K562 (cell line): ENCODE data around the gene PUS10. TPM values are rescaled to one million over a fixed set of nuclear protein-coding genes. Genes with fewer than 3 reads are reported as not detected.

Experiments
- ATAC-seq: fragments of 200-7000 bp; cut with Tn5 transposase; 3 replicates; pipeline ENCODE4 v1.9.1; 2020; ENCODE audit warnings: moderate library complexity
- BruUV-seq: library from RNA; stranded (reverse); fragments of 400-500 nt; replicated peaks from 2 replicates; lab custom pipeline; 2021; lab: Mats Ljungman, UMichigan
- CTCF ChIA-PET: fragments of 300-600 bp; formaldehyde crosslinking; extraction: SDS; loops from one replicate; lab custom pipeline; 2021; ENCODE audit warnings: low intra/inter-chr PET ratio; lab: Yijun Ruan, JAX
- POLR2A ChIA-PET: fragments of 300-600, 350-650 bp; sonication (Branson Sonifier 250); formaldehyde crosslinking; extraction: SDS; loops from one replicate; lab custom pipeline; 2021; ENCODE audit warnings: antibody characterized with exemption, inconsistent platforms; lab: Yijun Ruan, JAX
- DNase-seq, 4 experiments: peaks; one replicate each; pipeline versions ENCODE4 v3.0.0 to v3.0.0-alpha.2; 2011 to 2018; ENCODE audit warnings: low spot score in 3 of 4, mixed read lengths in 3 of 4; ENCODE audit errors: extremely low read depth in 1 of 4
- FAIRE-seq: peaks from 2 replicates; lab custom pipeline; 2011; peaks lifted over from hg19 to GRCh38; lab: Jason Lieb, UNC
- H2AFZ ChIP-seq: 2 replicates; pipeline ENCODE4 v1.6.0; 2011; ENCODE audit warnings: low read depth, low read length, control low read depth, inconsistent platforms
- H3K27ac ChIP-seq: fragments of 200-600 bp; 3 replicates; pipeline ENCODE4 v1.8.0; 2011; ENCODE audit warnings: low read depth, mild to moderate bottlenecking, control low read depth, inconsistent platforms, low read length, moderate library complexity, mixed read lengths; ENCODE audit errors: extremely low read depth
- H3K27me3 ChIP-seq, 2 experiments: fragments of 300-600 bp in 1 of 2; 2 replicates in 1 of 2; 3 replicates in 1 of 2; pipeline versions ENCODE4 v1.6.0 to v1.8.0; 2011; ENCODE audit warnings: inconsistent platforms in 2 of 2, low read length in 2 of 2, mild to moderate bottlenecking in 1 of 2, mixed read lengths in 1 of 2, moderate library complexity in 1 of 2; ENCODE audit not compliant: control insufficient read depth in 2 of 2, insufficient read depth in 2 of 2
- H3K36me3 ChIP-seq: fragments of 300-600 bp; 3 replicates; pipeline ENCODE4 v1.8.0; 2011; ENCODE audit warnings: mild to moderate bottlenecking, low read length, inconsistent platforms; ENCODE audit not compliant: control insufficient read depth, insufficient read depth
- H3K4me1 ChIP-seq, 2 experiments: fragments of 200-600 bp in 1 of 2; replicated peaks in 1 of 2; 2 replicates in 1 of 2; 3 replicates in 1 of 2; pipeline versions ENCODE4 v1.5.1 to v1.8.0; 2011; ENCODE audit warnings: inconsistent platforms in 2 of 2, low read length in 2 of 2, mild to moderate bottlenecking in 1 of 2, mixed read lengths in 1 of 2, moderate library complexity in 1 of 2; ENCODE audit not compliant: control insufficient read depth in 2 of 2, insufficient read depth in 2 of 2
- H3K4me2 ChIP-seq: 2 replicates; pipeline ENCODE4 v1.6.1; 2011; ENCODE audit warnings: low read length, control low read depth, inconsistent platforms, mixed read lengths; ENCODE audit not compliant: insufficient read depth
- H3K4me3 ChIP-seq: fragments of 200-600 bp; sonication (generic), shearing (Covaris generic); 2 replicates; pipeline ENCODE4 v1.5.1; 2016; ENCODE audit warnings: control low read depth, inconsistent platforms
- H3K79me2 ChIP-seq: fragments of 200-600 bp; 3 replicates; pipeline ENCODE4 v1.8.0; 2011; ENCODE audit warnings: low read length, inconsistent platforms; ENCODE audit not compliant: control insufficient read depth, insufficient read depth
- H3K9ac ChIP-seq, 2 experiments: 2 replicates each; pipeline versions ENCODE4 v1.6.0 to v1.6.1; 2011; ENCODE audit warnings: low read depth in 2 of 2, low read length in 2 of 2, control low read depth in 1 of 2, inconsistent platforms in 1 of 2, mild to moderate bottlenecking in 1 of 2, mixed read lengths in 1 of 2; ENCODE audit not compliant: insufficient read depth in 1 of 2
- H3K9me1 ChIP-seq: one replicate; pipeline ENCODE4 v1.6.0; 2011; ENCODE audit warnings: inconsistent platforms, mild to moderate bottlenecking, low read length, moderate library complexity; ENCODE audit not compliant: control insufficient read depth, insufficient read depth
- H3K9me3 ChIP-seq: replicated peaks from 2 replicates; pipeline ENCODE4 v1.5.1; 2011; ENCODE audit warnings: low read depth, low read length, inconsistent platforms; ENCODE audit not compliant: control insufficient read depth, insufficient read depth
- H4K20me1 ChIP-seq: replicated peaks from 2 replicates; pipeline ENCODE4 v1.6.1; 2011; ENCODE audit warnings: low read length, inconsistent platforms, mixed read lengths; ENCODE audit not compliant: control insufficient read depth, insufficient read depth
- FOXP4 ChIP-seq: sonication (generic); formaldehyde crosslinking; IDR thresholded peaks from 2 replicates; pipeline ENCODE4 v1.8.0; 2022; ENCODE audit warnings: mild to moderate bottlenecking, missing genetic modification reagents, borderline replicate concordance
- HEY1 ChIP-seq: fragments of 250-450 bp; sonication (Bioruptor Pico); IDR thresholded peaks from 2 replicates; pipeline ENCODE4 v1.5.0; 2020; ENCODE audit warnings: mild to moderate bottlenecking, moderate library complexity, borderline replicate concordance
- IRF1 ChIP-seq: sonication (generic); formaldehyde crosslinking; IDR thresholded peaks from 2 replicates; pipeline ENCODE4 v1.8.0; 2022; ENCODE audit warnings: missing genetic modification reagents, mild to moderate bottlenecking, borderline replicate concordance
- LARP7 ChIP-seq: fragments of 450-650 bp; IDR thresholded peaks from 2 replicates; pipeline ENCODE4 v1.6.1; 2016
- PML ChIP-seq: IDR thresholded peaks from 2 replicates; pipeline ENCODE4 v1.6.1; 2012; ENCODE audit warnings: low read length, inconsistent platforms
- PPARD ChIP-seq: fragments of 250-450 bp; sonication (Bioruptor Pico); IDR thresholded peaks from 2 replicates; pipeline ENCODE4 v1.8.0; 2022; ENCODE audit warnings: inconsistent platforms, mild to moderate bottlenecking, moderate library complexity
- SMAD4 ChIP-seq: fragments of 250-450 bp; sonication (Bioruptor Pico); conservative IDR thresholded peaks from 2 replicates; pipeline ENCODE4 v1.8.0; 2021; ENCODE audit warnings: inconsistent platforms, mild to moderate bottlenecking, moderate library complexity
- SMARCC2 ChIP-seq: fragments of 450-650 bp; IDR thresholded peaks from 2 replicates; pipeline ENCODE4 v1.6.1; 2017; ENCODE audit warnings: antibody characterized with exemption, moderate library complexity, mild to moderate bottlenecking, low read depth
- ZNF511 ChIP-seq: sonication (generic); formaldehyde crosslinking; IDR thresholded peaks from 2 replicates; pipeline ENCODE4 v1.8.0; 2022; ENCODE audit warnings: mild to moderate bottlenecking, missing genetic modification reagents
- ZZZ3 ChIP-seq: fragments of 450-650 bp; IDR thresholded peaks from 2 replicates; pipeline ENCODE4 v1.6.1; 2016; ENCODE audit warnings: antibody characterized with exemption, mild to moderate bottlenecking, moderate library complexity
- WGBS: fragments of 100-300 bp; shearing (Covaris generic); methylation state at CpG from one replicate; pipeline ENCODE4 v1.1.6; 2016; ENCODE audit warnings: low coverage, mixed read lengths; ENCODE audit not compliant: insufficient coverage; ENCODE audit errors: missing lambda C conversion rate; 5-methylcytosine and 5-hydroxymethylcytosine counted together
- in situ Hi-C: fragments of 300-500 bp; cut with MboI; formaldehyde crosslinking; loops from 4 replicates; pipeline ENCODE4 v1.15.0; 2018; ENCODE audit warnings: inconsistent platforms, mixed read lengths
- intact Hi-C: fragments of 100-400 bp; cut with micrococcal nuclease; formaldehyde crosslinking; loops from 2 replicates; pipeline ENCODE4 v1.14.2; 2022
- polyA plus RNA-seq, 8 experiments: library from polyadenylated mRNA; depleted of rRNA in 4 of 8; stranded (reverse) in 5 of 8; unstranded in 3 of 8; fragments of >200 nt; fragmentation: Nextera tagmentation in 2 of 8; fragmentation: Illumina TruSeq in 1 of 8; extraction: Ambion mirVana in 2 of 8; extraction: Trizol in 1 of 8; gene quantifications; 2 replicates each; pipeline versions ENCODE4 v1.2.1 to v1.2.3, GENCODE V29; 2011 to 2014; ENCODE audit warnings: inconsistent platforms in 1 of 8, missing spikeins in 1 of 8
- total RNA-seq, 7 experiments: library from RNA; depleted of rRNA in 6 of 7; stranded (reverse); fragments of >200 nt in 6 of 7; fragmentation: Illumina TruSeq in 2 of 7; extraction: Trizol in 2 of 7; gene quantifications; 2 replicates each; pipeline versions ENCODE4 v1.2.1 to v1.2.3, GENCODE V29; 2011 to 2021; ENCODE audit warnings: low replicate concordance in 1 of 7
- TF ChIP-seq, protein P1 (sequence below): fragments of 200-800 bp; sonication (Bioruptor generic); IDR thresholded peaks from 2 replicates; pipeline ENCODE4 v1.6.1; 2017; ENCODE audit warnings: missing genetic modification characterization, missing compliant biosample characterization
- TF ChIP-seq, protein P2 (sequence below), 3 experiments: fragments of 200-800 bp in 1 of 3; sonication (Bioruptor generic) in 1 of 3; sonication (generic) in 1 of 3; formaldehyde crosslinking in 1 of 3; IDR thresholded peaks; 2 replicates each; pipeline versions ENCODE4 v1.6.1 to v1.8.0; 2016 to 2022; ENCODE audit warnings: mild to moderate bottlenecking in 2 of 3, missing compliant biosample characterization in 2 of 3, missing genetic modification characterization in 2 of 3, missing genetic modification reagents in 1 of 3

Gene PUS10
- total and polyA plus RNA-seq, 9 of the 15 experiments (the other 6 are each of a cell fraction or from before 2014, with no cell fraction given): 5.0 to 10.7 (median 7.6) TPM

- TF ChIP-seq ZZZ3 (no peak), SMAD4 (CRISPR knock-in tag) (no peak), SMARCC2 (no peak), IRF1 (no peak), PML (no peak), PPARD (CRISPR knock-in tag) (no peak), HEY1 (CRISPR knock-in tag) (no peak), ZNF511 (CRISPR knock-in tag) (no peak), LARP7 (no peak), FOXP4 (no peak)
- TF ChIP-seq, protein P1, sequence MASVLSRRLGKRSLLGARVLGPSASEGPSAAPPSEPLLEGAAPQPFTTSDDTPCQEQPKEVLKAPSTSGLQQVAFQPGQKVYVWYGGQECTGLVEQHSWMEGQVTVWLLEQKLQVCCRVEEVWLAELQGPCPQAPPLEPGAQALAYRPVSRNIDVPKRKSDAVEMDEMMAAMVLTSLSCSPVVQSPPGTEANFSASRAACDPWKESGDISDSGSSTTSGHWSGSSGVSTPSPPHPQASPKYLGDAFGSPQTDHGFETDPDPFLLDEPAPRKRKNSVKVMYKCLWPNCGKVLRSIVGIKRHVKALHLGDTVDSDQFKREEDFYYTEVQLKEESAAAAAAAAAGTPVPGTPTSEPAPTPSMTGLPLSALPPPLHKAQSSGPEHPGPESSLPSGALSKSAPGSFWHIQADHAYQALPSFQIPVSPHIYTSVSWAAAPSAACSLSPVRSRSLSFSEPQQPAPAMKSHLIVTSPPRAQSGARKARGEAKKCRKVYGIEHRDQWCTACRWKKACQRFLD: no peak
- TF ChIP-seq, protein P2, sequence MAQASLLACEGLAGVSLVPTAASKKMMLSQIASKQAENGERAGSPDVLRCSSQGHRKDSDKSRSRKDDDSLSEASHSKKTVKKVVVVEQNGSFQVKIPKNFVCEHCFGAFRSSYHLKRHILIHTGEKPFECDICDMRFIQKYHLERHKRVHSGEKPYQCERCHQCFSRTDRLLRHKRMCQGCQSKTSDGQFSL (CRISPR knock-in tag; IDR thresholded peaks at IDR 0.05): no peak
- TF ChIP-seq, protein P2 (tag; IDR thresholded peaks at IDR 0.05): no peak
- TF ChIP-seq, all 486 proteins: peak for 0
- no peaks in the 10 kb centered on the region for H3K27me3 ChIP-seq
- no peak overlapping the region for H2AFZ ChIP-seq
- no TSS peak for BruUV-seq
- H3K79me2 ChIP-seq: no peaks in the 10 kb centered on the region
- H3K36me3 ChIP-seq: no peaks in the 10 kb centered on the region
- no peak overlapping the region for H3K27ac ChIP-seq
- no peak overlapping the region for H3K9ac ChIP-seq
- H3K9me1 ChIP-seq: no peaks in the 10 kb centered on the region
- no peaks in the 10 kb centered on the region for H3K4me1 ChIP-seq
- in situ Hi-C loops: no loop called here
- no peak overlapping the region for H3K4me2 ChIP-seq
- intact Hi-C loops: no loop called here
- FAIRE-seq (no peak), DNase-seq (no peak), ATAC-seq (no peak)
- no peak overlapping the region for H3K4me3 ChIP-seq
- ChIA-PET POLR2A (interaction anchor here (0.6 kb wide), 1 partner anchor 263 kb away, joined by 3 read pairs; no protein-coding TSS in a partner anchor), CTCF (no interaction called here)
- no peaks in the 10 kb centered on the region for H4K20me1 ChIP-seq
- H3K9me3 ChIP-seq: no peaks in the 10 kb centered on the region
- WGBS: 13% methylated on average over 4 of the region's 4 CpGs
Measured at GRCh38 chr2:60979231-60979630, 38.8 kb downstream of the PUS10 start.
